Suprapubic skin (tissue), 4 donors: ENCODE data around the gene MREG. TPM values are rescaled to one million over a fixed set of nuclear protein-coding genes. Genes with fewer than 3 reads are reported as not detected.

Source experiments
- DNase-seq, 2 donors: peaks; one replicate each; pipeline ENCODE4 v3.0.0-alpha.2; 2019; ENCODE audit warnings: low spot score in 2 of 2
- H3K27ac ChIP-seq: fragments of 200-600 bp; sonication (generic); one replicate; pipeline ENCODE4 v1.5.1; 2019
- H3K27me3 ChIP-seq: fragments of 200-600 bp; sonication (generic); one replicate; pipeline ENCODE4 v1.5.1; 2019
- H3K36me3 ChIP-seq: fragments of 200-600 bp; sonication (generic); one replicate; pipeline ENCODE4 v1.5.1; 2019
- H3K4me1 ChIP-seq: fragments of 200-600 bp; sonication (generic); one replicate; pipeline ENCODE4 v1.5.1; 2019
- H3K4me3 ChIP-seq: fragments of 200-600 bp; sonication (generic); one replicate; pipeline ENCODE4 v1.5.1; 2019; ENCODE audit warnings: mild to moderate bottlenecking
- H3K9me3 ChIP-seq: fragments of 200-600 bp; sonication (generic); one replicate; pipeline ENCODE4 v1.5.1; 2019
- EP300 ChIP-seq: sonication (generic); formaldehyde crosslinking; IDR thresholded peaks from one replicate; pipeline ENCODE4 v1.6.1; 2017; ENCODE audit warnings: antibody characterized with exemption
- POLR2A ChIP-seq, 2 donors: fragments of 450-650 bp; IDR thresholded peaks; one replicate each; pipeline ENCODE4 v1.6.1; 2017; ENCODE audit warnings: antibody characterized with exemption in 2 of 2, mild to moderate bottlenecking in 2 of 2, moderate library complexity in 2 of 2
- POLR2AphosphoS5 ChIP-seq, 3 donors: sonication (generic); formaldehyde crosslinking; IDR thresholded peaks; one replicate each; pipeline ENCODE4 v1.6.1; 2017; ENCODE audit warnings: antibody characterized with exemption in 3 of 3
- WGBS: methylation state at CpG from one replicate; pipeline ENCODE4 v1.1.5; 2018; 5-methylcytosine and 5-hydroxymethylcytosine counted together
- total RNA-seq, 4 donors: library from RNA; depleted of rRNA; stranded (reverse); fragments of >200 nt; gene quantifications; one replicate each; pipeline ENCODE4 v1.1.0, GENCODE V29; 2016
- TF ChIP-seq, protein P1 (sequence below), 2 donors: fragments of 200-600 bp in 1 of 2; fragments of 450-650 bp in 1 of 2; sonication (generic) in 1 of 2; IDR thresholded peaks; one replicate each; pipeline ENCODE4 v1.5.1; 2016 to 2019; ENCODE audit warnings: antibody characterized with exemption in 2 of 2, mild to moderate bottlenecking in 1 of 2, moderate library complexity in 1 of 2

MREG gene
- total RNA-seq, 4 donors from 2014 or later = 26.1 to 37.3 (median 29.7) TPM

GRCh38 chr2:215942194-215942593, 71.2 kb downstream of the MREG start:
- Histone ChIP-seq H3K27me3 (no peaks in the 10 kb centered on the region), H3K4me3 (no peak overlapping the region), H3K27ac (no peak overlapping the region), H3K4me1 (no peaks in the 10 kb centered on the region), H3K36me3 (peaks cover 5% of the 10 kb centered on the region), H3K9me3 (no peaks in the 10 kb centered on the region)
- WGBS = 91% methylated on average over 3 of the region's 3 CpGs
- DNase-seq = no peak
- TF ChIP-seq EP300 (no peak), POLR2A (IDR thresholded peaks at IDR 0.05) (no peak), POLR2AphosphoS5 (IDR thresholded peaks at IDR 0.05) (no peak)
- TF ChIP-seq, protein P1, sequence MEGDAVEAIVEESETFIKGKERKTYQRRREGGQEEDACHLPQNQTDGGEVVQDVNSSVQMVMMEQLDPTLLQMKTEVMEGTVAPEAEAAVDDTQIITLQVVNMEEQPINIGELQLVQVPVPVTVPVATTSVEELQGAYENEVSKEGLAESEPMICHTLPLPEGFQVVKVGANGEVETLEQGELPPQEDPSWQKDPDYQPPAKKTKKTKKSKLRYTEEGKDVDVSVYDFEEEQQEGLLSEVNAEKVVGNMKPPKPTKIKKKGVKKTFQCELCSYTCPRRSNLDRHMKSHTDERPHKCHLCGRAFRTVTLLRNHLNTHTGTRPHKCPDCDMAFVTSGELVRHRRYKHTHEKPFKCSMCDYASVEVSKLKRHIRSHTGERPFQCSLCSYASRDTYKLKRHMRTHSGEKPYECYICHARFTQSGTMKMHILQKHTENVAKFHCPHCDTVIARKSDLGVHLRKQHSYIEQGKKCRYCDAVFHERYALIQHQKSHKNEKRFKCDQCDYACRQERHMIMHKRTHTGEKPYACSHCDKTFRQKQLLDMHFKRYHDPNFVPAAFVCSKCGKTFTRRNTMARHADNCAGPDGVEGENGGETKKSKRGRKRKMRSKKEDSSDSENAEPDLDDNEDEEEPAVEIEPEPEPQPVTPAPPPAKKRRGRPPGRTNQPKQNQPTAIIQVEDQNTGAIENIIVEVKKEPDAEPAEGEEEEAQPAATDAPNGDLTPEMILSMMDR (IDR thresholded peaks at IDR 0.05) = no peak

GRCh38 chr2:215941726-215942125, 71.6 kb downstream of the MREG start:
- H3K27me3 ChIP-seq = no peaks in the 10 kb centered on the region
- WGBS = 100% methylated on average over 1 of the region's 1 CpG
- DNase-seq = no peak
- no peak for TF ChIP-seq POLR2A (IDR thresholded peaks at IDR 0.05)
- H3K4me3 ChIP-seq = no peak overlapping the region
- no peak overlapping the region for H3K27ac ChIP-seq
- peaks cover 5% of the 10 kb centered on the region for H3K36me3 ChIP-seq
- H3K9me3 ChIP-seq = no peaks in the 10 kb centered on the region
- no peaks in the 10 kb centered on the region for H3K4me1 ChIP-seq

- no peak for DNase-seq
- WGBS = 90% methylated on average over 6 of the region's 6 CpGs
- TF ChIP-seq POLR2AphosphoS5 (IDR thresholded peaks at IDR 0.05) = no peak
- no peak for TF ChIP-seq POLR2A (IDR thresholded peaks at IDR 0.05)
- TF ChIP-seq EP300 = no peak
- TF ChIP-seq, protein P1 (IDR thresholded peaks at IDR 0.05) = no peak
- Histone ChIP-seq H3K9me3 (no peaks in the 10 kb centered on the region), H3K4me1 (no peaks in the 10 kb centered on the region), H3K27ac (no peak overlapping the region), H3K27me3 (no peaks in the 10 kb centered on the region), H3K4me3 (no peak overlapping the region), H3K36me3 (peaks cover 5% of the 10 kb centered on the region)
Measured at GRCh38 chr2:215940645-215941184, 72.6 kb downstream of the MREG start.

DNA sequence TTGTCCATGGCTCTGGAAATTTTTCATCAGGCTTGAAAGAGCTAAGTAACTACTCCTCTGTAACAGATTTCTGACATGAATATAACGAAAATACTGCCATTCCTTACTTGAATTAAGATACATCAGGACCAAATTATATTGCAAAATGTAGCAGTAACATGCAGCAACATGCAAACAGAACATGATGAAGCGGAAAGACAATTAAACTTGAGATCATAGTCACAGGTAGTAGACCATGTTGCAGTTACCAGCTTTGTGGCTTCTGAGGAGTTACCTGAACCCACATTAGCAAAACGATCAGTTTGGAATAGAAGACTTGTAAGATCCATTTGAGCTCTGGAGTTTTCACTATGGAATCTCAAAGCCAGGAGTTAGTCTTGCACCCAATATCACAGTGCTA, 76.2 kb downstream of the MREG start:
- no peak for DNase-seq
- H3K4me3 ChIP-seq = no peak overlapping the region
- no peaks in the 10 kb centered on the region for H3K4me1 ChIP-seq
- no peaks in the 10 kb centered on the region for H3K36me3 ChIP-seq
- H3K27ac ChIP-seq = no peak overlapping the region
- no peak for TF ChIP-seq POLR2AphosphoS5 (IDR thresholded peaks at IDR 0.05)
- TF ChIP-seq EP300 = no peak
- TF ChIP-seq, protein P1 (IDR thresholded peaks at IDR 0.05) = no peak
- TF ChIP-seq POLR2A (IDR thresholded peaks at IDR 0.05) = no peak
- WGBS = 56% methylated on average over 3 of the region's 3 CpGs
- no peaks in the 10 kb centered on the region for H3K9me3 ChIP-seq
- H3K27me3 ChIP-seq = no peaks in the 10 kb centered on the region

- Histone ChIP-seq H3K4me3 (no peak overlapping the region), H3K27ac (no peak overlapping the region), H3K9me3 (no peaks in the 10 kb centered on the region), H3K36me3 (no peaks in the 10 kb centered on the region), H3K27me3 (no peaks in the 10 kb centered on the region), H3K4me1 (peaks cover 11% of the 10 kb centered on the region)
- WGBS = 82% methylated on average over 3 of the region's 3 CpGs
- TF ChIP-seq POLR2A (IDR thresholded peaks at IDR 0.05) (no peak), POLR2AphosphoS5 (IDR thresholded peaks at IDR 0.05) (no peak), EP300 (no peak)
- TF ChIP-seq, protein P1 (IDR thresholded peaks at IDR 0.05) = no peak
- DNase-seq = no peak
Measured at GRCh38 chr2:215933151-215933550, 80.2 kb downstream of the MREG start.
